GM19463 (cell line): ENCODE measurements around the gene RERE.

Experiments
- ATAC-seq: cut with Tn5 transposase; IDR thresholded peaks from one replicate; pipeline ENCODE4 v1.9.1; 2021; ENCODE audit warnings: mild to moderate bottlenecking, moderate library complexity; ENCODE audit not compliant: unreplicated experiment

RERE gene

GRCh38 chr1:8359617-8360481, 457.6 kb downstream of the RERE start:
- ATAC-seq = no peak

GRCh38 chr1:8358897-8359616, 458.4 kb downstream of the RERE start:
- ATAC-seq = no peak

DNA sequence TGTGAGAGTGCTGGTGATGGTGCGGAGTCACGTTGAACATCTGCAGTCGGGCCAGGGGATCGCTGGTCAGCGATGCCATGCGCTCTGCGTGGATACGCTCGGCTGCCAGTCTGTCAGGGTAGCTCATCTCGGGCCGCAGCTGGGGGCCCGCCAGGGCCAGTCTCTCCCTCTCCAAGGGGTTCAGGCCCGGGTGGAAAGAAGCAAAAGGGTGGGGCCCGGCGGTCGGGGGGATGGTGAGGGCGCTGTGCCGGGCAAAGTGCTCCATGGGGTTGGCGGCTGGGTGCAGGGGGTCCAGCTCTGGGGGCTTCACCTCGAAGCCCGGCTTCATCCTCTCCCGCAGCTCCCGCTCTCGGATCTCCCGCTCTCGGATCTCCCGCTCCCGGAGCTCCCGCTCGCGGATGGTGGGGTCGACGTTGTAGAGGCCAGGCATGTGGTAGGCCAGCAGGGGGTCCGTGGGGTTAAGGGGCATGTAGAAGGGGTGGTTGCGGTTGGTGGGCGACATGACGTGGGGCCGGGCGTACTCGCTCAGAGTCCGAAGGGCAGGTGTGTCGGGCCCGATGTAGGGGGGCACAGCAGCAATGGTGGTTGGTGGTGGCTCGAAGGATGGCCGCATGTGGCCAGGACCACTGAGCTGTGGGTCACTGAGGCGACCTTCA, 459.1 kb downstream of the RERE start:
- ATAC-seq = no peak

- no peak for ATAC-seq
Observed at GRCh38 chr1:8357329-8358101, 459.9 kb downstream of the RERE start.

GRCh38 chr1:8356256-8357209, 460.9 kb downstream of the RERE start:
- no peak for ATAC-seq

DNA sequence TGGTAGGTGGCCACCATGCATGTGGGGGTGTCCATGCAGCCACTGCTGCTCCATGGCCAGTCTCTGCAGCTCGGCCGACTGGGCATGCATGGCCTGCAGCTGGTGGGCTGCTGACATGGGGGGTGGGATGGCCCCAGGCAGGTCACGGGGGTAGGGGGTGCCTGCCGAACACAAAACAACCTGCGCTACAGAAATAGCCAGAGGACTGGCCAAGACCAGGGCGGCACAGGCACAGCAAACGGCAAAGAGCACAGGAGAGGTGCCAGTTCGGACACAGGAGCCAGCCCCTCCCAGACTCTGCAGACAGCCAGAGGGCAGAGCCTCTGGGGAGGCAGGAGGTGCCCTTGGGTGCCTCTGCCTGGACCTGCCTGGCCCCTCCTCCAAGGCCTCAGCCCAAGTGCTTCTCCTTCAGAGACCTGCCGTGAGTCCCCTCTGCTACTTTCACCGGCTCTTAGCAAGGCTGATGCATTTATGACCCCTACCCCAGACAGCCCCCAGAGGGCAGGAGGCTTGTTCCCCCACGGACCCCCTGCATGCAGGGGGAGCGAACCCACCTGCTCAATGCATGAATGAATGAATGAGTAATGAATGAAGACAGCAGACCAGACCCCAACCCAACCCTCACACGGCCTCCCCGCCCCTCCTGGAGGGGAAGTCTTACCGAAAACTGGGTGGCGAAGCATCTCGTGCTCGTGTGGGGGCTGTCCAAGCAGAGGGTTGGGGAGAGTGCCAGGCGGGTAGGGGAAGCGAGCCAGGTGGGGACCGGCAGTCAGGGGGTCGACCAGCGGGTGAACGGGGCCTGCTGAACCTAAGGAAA, 461.8 kb downstream of the RERE start:
- no peak for ATAC-seq

GRCh38 chr1:8354038-8354437, 463.4 kb downstream of the RERE start:
- no peak for ATAC-seq

DNA sequence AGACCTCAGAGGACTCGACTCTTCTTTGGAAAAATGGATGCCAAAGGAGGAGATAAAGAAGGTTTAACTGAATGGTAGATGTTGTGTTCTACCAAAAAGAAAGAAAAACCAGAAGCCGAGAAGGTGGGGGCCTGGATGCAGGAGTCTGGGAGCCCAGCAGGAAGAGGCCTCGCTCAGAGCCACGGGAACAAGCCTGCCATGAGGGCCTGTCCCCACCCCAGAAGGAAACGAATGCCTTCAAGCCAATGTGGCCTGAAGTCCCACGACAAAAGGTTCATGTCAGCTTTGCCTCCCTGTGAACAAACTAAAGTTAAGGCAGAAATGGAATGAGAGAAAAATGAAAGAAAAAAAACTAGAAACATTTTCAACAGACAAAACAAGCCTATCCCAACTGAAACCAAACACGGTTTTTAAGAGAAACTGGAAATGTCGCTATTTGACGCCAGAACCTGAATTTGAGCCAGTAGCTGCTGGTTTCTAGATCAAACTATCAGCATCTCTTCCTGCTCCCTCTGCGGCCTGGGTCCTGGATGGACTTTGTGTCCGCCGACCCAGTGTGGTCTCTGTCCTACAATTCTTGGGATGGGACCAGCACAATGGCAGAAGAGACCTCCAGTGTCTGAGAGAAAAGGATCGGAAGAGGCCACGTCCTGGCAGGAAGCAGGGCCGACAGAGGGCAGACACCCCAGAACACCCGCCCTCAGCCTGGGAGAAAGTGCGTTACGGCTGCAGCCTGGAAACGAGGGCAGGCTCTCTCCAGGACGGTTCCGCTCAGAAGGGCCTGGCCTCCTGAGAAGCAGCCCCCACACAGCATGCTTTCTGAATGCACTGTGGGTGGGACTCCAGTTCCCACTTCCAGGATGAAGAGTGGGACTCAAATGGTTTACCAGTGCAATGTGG, 464.3 kb downstream of the RERE start:
- no peak for ATAC-seq

DNA sequence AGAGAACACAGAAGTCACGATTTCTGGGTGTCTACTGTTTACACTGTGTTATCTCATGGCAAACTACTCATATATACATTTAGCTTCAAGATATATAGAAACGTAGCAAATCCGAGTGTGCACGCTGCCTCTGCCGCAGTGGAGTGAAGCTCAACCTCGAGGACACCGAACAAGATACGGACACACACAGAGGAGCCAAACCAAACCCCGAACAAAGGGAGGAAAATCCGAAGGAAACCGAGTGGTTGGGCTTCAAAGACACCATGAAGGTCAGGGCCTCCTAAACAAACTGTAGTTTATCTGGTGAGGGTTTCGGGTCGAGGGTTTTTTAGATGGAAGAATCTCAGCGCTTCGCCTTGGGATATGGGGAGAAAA, 465.0 kb downstream of the RERE start:
- no peak for ATAC-seq

- ATAC-seq = no peak
Observed at GRCh38 chr1:8351693-8352470, 465.6 kb downstream of the RERE start.

GRCh38 chr1:8350914-8351684, 466.3 kb downstream of the RERE start:
- ATAC-seq = no peak

DNA sequence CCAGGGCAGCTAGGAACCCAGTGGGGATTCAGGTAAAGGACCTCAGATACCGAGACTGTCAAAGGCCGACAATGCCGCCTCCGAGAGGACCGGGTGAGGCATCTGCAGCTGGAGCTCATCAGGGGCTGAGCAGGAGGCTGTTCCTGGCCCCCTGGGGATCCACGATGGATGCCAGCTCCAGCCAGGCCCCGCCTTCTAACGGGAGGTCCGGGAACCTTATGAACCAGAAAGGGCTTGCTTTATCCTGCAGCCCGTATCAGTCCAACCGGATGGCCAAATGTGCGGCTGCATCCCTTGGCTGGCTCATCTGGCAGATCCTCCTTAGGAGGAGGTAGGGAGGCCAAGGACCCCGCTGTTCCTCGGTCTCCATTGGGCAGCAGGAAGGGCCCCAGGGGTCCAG, 467.5 kb downstream of the RERE start:
- no peak for ATAC-seq

DNA sequence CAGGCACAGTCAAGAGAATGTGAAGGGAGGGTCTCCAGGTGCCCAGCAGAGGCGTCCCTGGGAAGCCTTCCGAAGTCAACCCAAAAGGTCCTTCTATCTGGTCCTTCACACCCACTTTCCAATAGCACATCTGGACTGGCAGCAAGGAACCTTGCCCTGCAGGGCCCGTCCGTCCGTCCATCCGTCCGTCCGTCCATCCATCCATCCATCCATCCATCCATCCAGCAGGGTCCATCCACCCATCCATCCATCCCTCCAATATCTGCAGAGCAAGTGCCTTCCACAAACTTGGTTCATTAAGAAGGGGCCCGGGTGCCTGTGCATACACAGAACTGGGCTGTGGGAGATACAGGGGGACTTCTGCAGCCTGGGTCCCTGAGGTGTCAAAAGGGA, 468.0 kb downstream of the RERE start:
- no peak for ATAC-seq

DNA sequence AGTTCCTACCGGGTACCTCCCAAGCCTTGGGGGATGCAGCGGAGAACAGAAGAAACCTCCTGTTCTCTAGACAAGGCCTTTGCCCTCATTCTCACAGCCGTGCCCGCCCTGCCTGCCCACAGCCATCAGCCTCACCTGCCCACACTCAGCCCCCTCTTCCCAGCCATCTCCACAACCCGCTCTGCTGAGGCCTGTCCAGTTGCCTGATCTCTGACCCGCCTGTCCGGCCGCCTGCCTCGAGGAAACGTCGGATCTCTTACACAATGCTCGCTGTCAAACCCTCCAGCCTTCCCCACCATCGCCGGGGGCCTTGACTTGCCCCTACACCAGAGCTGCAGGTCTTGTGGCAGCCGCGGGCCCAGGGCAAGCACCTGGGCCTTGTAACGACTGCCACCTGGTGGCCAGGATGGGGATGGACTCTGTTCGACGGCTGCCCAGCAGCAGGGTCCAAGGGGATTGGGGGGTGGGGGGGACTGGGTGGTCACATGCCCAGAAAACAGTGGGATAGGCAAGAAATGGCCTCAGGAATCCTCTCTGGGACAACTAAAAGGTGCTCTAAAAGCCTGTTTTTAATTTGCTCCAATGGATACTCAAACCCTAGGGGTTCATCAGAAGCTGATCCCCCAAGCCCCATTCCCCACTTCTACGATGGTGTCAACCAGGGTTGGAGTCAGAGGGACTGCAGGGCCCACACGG, 468.5 kb downstream of the RERE start:
- no peak for ATAC-seq

GRCh38 chr1:8348047-8348776, 469.2 kb downstream of the RERE start:
- no peak for ATAC-seq
